Measurements from ENCODE around the gene SLC25A18. TPM values are rescaled to one million over a fixed set of nuclear protein-coding genes. Genes with fewer than 3 reads are reported as not detected.
"Not testable (repeated sequence)": the region's sequence is repeated elsewhere in the genome, so short reads cannot be mapped to it uniquely, and the experiment has no call there.

Gene SLC25A18
- total RNA-seq, 1 donor from 2014 or later, result not detected

- TF ChIP-seq CTCF (conservative IDR thresholded peaks at IDR 0.05; ENCODE audit: low read depth, low read length), result no peak
- DNase-seq (ENCODE audit: low read depth), result no peak
- no peak overlapping the region for H3K4me3 ChIP-seq (ENCODE audit: low read depth, low read length)
Measured at GRCh38 chr22:17549655-17550054, 13.6 kb upstream of the SLC25A18 start.

- no peak for TF ChIP-seq CTCF (conservative IDR thresholded peaks at IDR 0.05; ENCODE audit: low read depth, low read length)
- no peak for DNase-seq (ENCODE audit: low read depth)
- no peak overlapping the region for H3K4me3 ChIP-seq (ENCODE audit: low read depth, low read length)
Measured at GRCh38 chr22:17552737-17553136, 10.6 kb upstream of the SLC25A18 start.

- DNase-seq (ENCODE audit: low read depth), result no peak
- H3K4me3 ChIP-seq (ENCODE audit: low read depth, low read length), result no peak overlapping the region
- no peak for TF ChIP-seq CTCF (conservative IDR thresholded peaks at IDR 0.05; ENCODE audit: low read depth, low read length)
Measured at GRCh38 chr22:17554814-17555213, 8.5 kb upstream of the SLC25A18 start.

GRCh38 chr22:17559188-17559587 lies 4.1 kb upstream of the SLC25A18 start:
- TF ChIP-seq CTCF (conservative IDR thresholded peaks at IDR 0.05; ENCODE audit: low read depth, low read length), result no peak
- H3K4me3 ChIP-seq (ENCODE audit: low read depth, low read length), result no peak overlapping the region
- DNase-seq (ENCODE audit: low read depth), result no peak

GRCh38 chr22:17563936-17564391 lies 666 bp downstream of the SLC25A18 start:
- no peak overlapping the region for H3K4me3 ChIP-seq (ENCODE audit: low read depth, low read length)
- no peak for DNase-seq (ENCODE audit: low read depth)
- TF ChIP-seq CTCF (conservative IDR thresholded peaks at IDR 0.05; ENCODE audit: low read depth, low read length), result no peak

- DNase-seq (ENCODE audit: low read depth); H3K4me3 ChIP-seq (ENCODE audit: low read depth, low read length): not testable (repeated sequence)
Measured at GRCh38 chr22:17566016-17566687, 2.9 kb downstream of the SLC25A18 start.

GRCh38 chr22:17566776-17567175 lies 3.5 kb downstream of the SLC25A18 start:
- no peak for TF ChIP-seq CTCF (conservative IDR thresholded peaks at IDR 0.05; ENCODE audit: low read depth, low read length)
- no peak overlapping the region for H3K4me3 ChIP-seq (ENCODE audit: low read depth, low read length)
- DNase-seq (ENCODE audit: low read depth), result no peak

Measured in epithelial cell of proximal tubule (primary cell).